WI38 (cell line): ENCODE data around the gene CSGALNACT2.

Experiments used
- H3K4me3 ChIP-seq: 2 replicates; pipeline ENCODE4 v1.5.1; 2011; ENCODE audit warnings: low read depth, mild to moderate bottlenecking, control low read depth, low read length
- TF ChIP-seq, protein P1 (sequence below): IDR thresholded peaks from 2 replicates; pipeline ENCODE4 v1.5.1; 2012; ENCODE audit warnings: low read depth, mild to moderate bottlenecking, control low read depth, low read length

Gene CSGALNACT2, protein sequence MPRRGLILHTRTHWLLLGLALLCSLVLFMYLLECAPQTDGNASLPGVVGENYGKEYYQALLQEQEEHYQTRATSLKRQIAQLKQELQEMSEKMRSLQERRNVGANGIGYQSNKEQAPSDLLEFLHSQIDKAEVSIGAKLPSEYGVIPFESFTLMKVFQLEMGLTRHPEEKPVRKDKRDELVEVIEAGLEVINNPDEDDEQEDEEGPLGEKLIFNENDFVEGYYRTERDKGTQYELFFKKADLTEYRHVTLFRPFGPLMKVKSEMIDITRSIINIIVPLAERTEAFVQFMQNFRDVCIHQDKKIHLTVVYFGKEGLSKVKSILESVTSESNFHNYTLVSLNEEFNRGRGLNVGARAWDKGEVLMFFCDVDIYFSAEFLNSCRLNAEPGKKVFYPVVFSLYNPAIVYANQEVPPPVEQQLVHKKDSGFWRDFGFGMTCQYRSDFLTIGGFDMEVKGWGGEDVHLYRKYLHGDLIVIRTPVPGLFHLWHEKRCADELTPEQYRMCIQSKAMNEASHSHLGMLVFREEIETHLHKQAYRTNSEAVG

DNA sequence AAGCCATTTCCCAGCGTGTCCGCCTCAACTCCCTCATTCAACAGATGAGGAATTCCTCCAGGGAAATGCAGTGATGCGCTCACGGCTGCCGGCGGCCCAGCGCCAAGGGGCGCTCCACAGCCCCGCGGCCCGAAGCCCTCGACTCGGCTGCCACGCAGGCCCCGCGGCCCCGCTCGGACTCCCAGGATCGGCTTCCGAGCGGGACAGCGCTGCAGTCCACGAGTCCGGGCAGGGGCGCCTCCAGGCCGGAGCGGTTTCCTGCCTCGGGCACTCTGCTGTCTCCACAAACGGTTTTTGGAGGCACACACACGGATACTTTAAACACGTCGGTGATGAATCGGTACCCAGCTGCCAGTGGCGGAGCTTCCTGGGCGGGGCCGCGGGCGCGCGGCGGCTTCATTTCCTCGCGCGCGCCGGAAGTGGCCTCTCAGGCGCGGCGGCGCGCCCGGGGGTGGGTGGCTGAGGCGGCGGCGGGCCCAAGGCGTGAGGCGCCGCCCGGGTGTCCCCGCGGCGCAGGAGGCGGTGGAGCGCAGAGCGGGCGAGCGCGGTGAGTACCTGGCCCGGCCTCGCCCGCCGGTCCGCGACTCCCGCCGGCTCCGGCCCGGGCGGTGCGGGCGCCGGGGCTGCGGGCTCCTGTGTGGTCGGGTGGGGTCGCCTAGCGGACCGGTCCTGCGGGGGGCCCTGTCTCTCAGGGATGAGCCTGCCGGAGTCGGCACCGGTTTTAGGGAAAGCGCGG, at the start of gene CSGALNACT2:
TSS of gene CSGALNACT2 (plus strand) at position 425 of the 736 bp plus-strand sequence. CDS start 16,705 bp downstream, outside the sequence.
- peak within 1 kb of the TSS; percentile 74 for H3K4me3 ChIP-seq

DNA sequence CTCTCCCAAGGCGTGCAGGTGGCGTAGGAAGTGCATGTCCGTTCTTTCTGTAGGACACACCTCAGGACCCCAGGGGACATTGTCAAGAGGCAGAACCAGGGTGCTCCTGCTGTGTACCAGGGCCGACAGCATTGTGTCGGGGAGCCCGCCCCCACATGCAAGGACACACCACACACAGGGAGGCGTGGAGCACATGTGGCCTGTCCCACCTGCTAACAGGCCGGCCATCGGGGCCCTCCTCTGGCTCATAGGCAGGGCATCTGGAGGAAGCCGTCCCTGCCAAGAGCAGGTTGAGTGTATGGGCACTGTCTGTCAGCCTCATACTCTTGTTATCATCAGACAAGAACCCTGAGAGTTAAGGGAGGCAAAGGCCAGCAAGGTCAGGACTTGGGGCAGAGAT, 48.7 kb upstream of the CSGALNACT2 start:
- no peak overlapping the region for H3K4me3 ChIP-seq
- TF ChIP-seq, protein P1, sequence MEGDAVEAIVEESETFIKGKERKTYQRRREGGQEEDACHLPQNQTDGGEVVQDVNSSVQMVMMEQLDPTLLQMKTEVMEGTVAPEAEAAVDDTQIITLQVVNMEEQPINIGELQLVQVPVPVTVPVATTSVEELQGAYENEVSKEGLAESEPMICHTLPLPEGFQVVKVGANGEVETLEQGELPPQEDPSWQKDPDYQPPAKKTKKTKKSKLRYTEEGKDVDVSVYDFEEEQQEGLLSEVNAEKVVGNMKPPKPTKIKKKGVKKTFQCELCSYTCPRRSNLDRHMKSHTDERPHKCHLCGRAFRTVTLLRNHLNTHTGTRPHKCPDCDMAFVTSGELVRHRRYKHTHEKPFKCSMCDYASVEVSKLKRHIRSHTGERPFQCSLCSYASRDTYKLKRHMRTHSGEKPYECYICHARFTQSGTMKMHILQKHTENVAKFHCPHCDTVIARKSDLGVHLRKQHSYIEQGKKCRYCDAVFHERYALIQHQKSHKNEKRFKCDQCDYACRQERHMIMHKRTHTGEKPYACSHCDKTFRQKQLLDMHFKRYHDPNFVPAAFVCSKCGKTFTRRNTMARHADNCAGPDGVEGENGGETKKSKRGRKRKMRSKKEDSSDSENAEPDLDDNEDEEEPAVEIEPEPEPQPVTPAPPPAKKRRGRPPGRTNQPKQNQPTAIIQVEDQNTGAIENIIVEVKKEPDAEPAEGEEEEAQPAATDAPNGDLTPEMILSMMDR, result no peak

More for the DNA sequence above, at the start of gene CSGALNACT2:
- TF ChIP-seq, protein P1, result no peak

DNA sequence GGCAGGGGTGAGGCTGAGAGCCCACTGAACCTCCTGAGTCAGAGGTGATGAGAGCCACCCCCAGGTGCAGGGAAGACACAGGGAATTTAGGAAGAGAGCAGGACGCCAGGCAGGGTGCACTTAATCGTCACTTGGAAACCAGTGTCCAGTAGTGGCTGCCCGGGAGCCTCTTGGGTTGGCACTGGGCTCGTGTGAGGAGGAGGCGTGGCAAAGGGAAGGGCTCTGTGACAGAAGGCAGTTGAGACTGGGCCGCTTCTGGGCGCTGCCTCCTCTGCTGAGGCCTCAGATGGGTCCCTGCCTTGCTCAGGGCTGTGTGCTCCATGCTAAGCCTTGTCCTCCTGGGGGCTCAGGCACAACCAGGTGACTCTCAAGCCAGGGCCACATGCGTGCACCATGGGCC, 48.1 kb upstream of the CSGALNACT2 start:
- no peak overlapping the region for H3K4me3 ChIP-seq
- TF ChIP-seq, protein P1, result no peak

DNA sequence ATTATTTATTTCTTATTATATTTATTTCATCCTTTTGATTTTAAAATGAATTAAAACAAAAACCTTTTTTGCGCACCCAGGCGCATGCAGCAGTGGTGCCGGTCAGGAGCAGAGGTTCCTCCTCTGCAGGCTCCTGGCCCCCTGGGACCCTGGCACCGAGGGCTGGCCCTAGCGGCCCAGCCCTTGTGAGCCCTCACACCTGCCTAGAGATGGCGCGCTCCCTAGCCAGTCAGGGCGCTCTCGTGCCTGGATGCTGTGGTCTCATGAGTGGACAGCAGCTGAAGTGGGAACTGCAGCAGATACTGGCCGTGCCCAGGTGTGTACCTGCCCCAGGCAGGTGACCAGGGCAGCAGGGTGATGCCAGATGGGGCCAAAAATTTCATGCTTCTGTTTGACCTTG, 47.6 kb upstream of the CSGALNACT2 start:
- TF ChIP-seq, protein P1, result no peak
- no peak overlapping the region for H3K4me3 ChIP-seq

DNA sequence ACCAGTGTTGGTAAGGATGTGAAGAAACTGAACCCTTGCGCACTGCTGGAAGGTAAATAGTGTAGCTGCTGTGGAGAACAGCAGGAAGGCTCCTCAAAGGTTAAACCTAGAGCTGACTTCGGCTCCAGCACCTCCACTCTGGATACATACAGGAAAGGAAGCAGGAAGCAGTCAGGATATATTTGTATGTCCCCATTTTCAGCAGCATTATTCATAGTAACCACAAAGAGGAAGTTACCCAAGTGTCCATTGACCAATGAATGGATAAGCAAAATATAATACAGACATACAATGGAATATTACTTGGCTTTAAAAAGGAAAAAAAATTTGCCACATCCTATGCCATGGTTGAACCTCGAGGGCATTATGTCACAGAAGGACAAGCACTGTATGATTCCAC, 46.4 kb upstream of the CSGALNACT2 start:
- TF ChIP-seq, protein P1, result no peak
- no peak overlapping the region for H3K4me3 ChIP-seq

DNA sequence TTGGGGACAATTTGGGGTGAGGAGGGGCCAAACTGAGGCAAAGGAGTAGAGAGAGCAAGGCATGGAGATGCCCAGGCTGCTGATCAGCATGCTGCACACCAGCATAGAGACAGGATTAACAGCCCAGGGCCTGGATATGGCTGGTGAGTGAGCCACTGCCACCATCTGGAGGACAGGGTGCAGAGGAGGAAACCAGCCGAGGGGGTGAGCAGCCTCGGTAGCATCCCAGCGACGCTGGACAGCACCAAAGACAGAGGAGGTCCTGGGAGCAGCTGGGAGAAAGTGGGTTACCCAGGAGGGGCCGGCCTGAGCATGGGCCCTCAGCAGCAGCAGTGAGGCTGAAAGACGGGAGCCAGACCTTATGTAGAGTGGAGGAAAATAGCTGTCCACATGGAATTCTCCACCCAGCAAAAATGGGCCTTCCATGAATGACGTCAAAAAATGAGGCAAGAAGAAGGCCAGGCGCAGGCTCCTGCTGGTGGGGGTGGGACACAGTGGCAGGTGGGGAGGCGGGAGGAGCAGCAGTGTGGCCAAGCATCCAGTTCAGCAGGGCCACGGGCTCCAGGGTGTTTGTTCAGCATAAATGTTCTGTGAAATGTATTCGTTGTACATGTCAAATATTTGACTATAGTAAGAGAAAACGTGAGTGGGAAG, 44.7 kb upstream of the CSGALNACT2 start:
- TF ChIP-seq, protein P1, result no peak
- no peak overlapping the region for H3K4me3 ChIP-seq
